Skeletal muscle satellite cell (primary cell): ENCODE results near the gene DLG1.

Experiments used
- H3K27me3 ChIP-seq: 2 replicates; pipeline ENCODE4 v1.7.0; 2013; ENCODE audit warnings: low read length; ENCODE audit not compliant: control insufficient read depth, insufficient read depth
- H3K36me3 ChIP-seq: 2 replicates; pipeline ENCODE4 v1.7.0; 2013; ENCODE audit warnings: mild to moderate bottlenecking, control low read depth, low read length; ENCODE audit not compliant: insufficient read depth
- H3K4me1 ChIP-seq: 2 replicates; pipeline ENCODE4 v1.7.0; 2013; ENCODE audit warnings: low read length; ENCODE audit not compliant: control insufficient read depth, insufficient read depth
- H3K4me2 ChIP-seq: 2 replicates; pipeline ENCODE4 v1.7.0; 2013; ENCODE audit warnings: mild to moderate bottlenecking, low read length
- H3K4me3 ChIP-seq: 2 replicates; pipeline ENCODE4 v1.7.0; 2013; ENCODE audit warnings: low read length
- H3K9ac ChIP-seq: 2 replicates; pipeline ENCODE4 v1.7.0; 2013; ENCODE audit warnings: mild to moderate bottlenecking, low read depth, low read length, moderate library complexity
- H3K9me3 ChIP-seq: replicated peaks from 2 replicates; pipeline ENCODE4 v1.7.0; 2013; ENCODE audit warnings: mild to moderate bottlenecking, control low read depth, low read length

DLG1 gene

GRCh38 chr3:197025736-197026480 is 272.5 kb downstream of the DLG1 start:
- H3K9ac ChIP-seq, result no peak overlapping the region
- H3K36me3 ChIP-seq, result no peaks in the 10 kb centered on the region
- peaks cover 30% of the 10 kb centered on the region for H3K27me3 ChIP-seq
- no peak overlapping the region for H3K4me3 ChIP-seq
- peaks cover 15% of the 10 kb centered on the region for H3K4me1 ChIP-seq
- H3K9me3 ChIP-seq, result no peaks in the 10 kb centered on the region
- no peak overlapping the region for H3K4me2 ChIP-seq

GRCh38 chr3:197024881-197025735 is 273.3 kb downstream of the DLG1 start:
- Histone ChIP-seq H3K9ac (no peak overlapping the region), H3K4me2 (no peak overlapping the region), H3K4me1 (peaks cover 11% of the 10 kb centered on the region), H3K36me3 (no peaks in the 10 kb centered on the region), H3K4me3 (no peak overlapping the region), H3K27me3 (peaks cover 32% of the 10 kb centered on the region), H3K9me3 (no peaks in the 10 kb centered on the region)

DNA sequence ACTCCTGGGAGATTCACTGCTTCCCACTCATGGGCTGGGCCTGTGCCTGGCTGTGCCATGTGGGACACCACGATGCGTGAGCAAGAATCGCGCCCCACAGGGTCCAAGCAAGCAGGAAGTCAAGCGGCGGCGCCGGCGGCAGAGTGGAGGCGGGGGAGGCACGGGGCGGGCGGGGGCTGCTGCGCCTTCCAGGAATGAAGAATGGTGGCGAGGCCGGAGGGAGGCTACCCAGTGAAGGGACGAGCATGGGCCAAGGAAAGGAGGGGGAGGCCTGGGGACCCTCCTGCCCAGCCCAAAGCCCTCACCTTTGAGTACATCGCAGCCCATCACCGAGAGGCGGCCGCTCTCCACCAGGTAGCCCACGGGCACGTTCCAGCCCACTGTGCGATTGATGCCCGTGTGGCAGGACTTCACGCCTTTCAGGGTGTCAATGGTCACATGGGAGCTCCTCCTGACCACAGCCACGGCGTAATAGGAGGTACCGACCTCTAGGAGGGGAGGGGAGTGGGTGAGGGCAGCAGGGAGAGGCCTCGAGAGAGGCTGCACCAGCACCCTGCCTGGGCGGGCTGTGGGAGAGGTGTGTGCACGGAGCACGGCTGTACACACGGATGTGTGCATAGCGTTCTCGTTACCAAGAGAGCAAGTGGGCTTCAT is 274.3 kb downstream of the DLG1 start:
- Histone ChIP-seq H3K4me3 (no peak overlapping the region), H3K9me3 (no peaks in the 10 kb centered on the region), H3K36me3 (no peaks in the 10 kb centered on the region), H3K4me1 (peaks cover 1% of the 10 kb centered on the region), H3K27me3 (peaks cover 42% of the 10 kb centered on the region), H3K4me2 (no peak overlapping the region), H3K9ac (no peak overlapping the region)

DNA sequence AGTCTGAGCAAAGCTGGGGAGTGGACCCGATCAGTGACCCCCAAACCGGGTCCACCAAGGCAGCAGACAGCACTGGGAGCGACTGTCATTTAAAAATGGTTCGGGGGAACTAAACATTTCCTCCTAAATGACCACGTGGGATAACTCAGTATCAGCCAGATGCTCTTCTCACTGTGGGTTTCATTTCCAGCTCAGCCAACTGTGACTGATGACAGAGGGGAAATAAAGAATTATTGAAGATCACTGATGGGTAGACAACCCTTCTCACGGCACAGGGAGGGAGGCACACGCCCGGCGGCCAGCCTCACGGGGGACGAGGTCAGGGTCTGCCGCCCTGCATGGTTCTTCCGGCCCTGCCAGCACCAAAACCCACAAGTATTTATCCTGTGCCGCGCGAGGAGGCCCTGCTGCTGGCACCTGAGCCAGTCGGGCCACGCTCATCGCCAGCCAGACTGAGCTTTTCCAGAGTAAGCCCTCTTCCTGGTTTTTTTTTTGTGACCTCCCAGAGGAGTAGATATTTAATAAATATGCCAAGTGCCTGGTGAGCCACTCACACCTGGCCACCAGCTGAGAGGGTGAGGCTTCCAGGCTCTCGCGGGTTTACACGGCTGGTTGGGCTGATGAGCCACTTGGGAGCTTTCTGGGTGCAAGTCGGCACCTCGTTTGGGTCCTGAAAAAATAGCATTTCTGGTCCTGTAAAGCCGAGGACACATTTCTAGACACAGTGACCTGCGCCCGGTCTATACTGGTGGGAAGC is 275.0 kb downstream of the DLG1 start:
- Histone ChIP-seq H3K9ac (no peak overlapping the region), H3K4me1 (no peaks in the 10 kb centered on the region), H3K27me3 (peaks cover 48% of the 10 kb centered on the region), H3K9me3 (no peaks in the 10 kb centered on the region), H3K36me3 (no peaks in the 10 kb centered on the region), H3K4me2 (peak overlapping the region; percentile 45), H3K4me3 (no peak overlapping the region)

GRCh38 chr3:197022405-197023231 is 275.8 kb downstream of the DLG1 start:
- no peaks in the 10 kb centered on the region for H3K9me3 ChIP-seq
- no peak overlapping the region for H3K4me3 ChIP-seq
- no peak overlapping the region for H3K4me2 ChIP-seq

DNA sequence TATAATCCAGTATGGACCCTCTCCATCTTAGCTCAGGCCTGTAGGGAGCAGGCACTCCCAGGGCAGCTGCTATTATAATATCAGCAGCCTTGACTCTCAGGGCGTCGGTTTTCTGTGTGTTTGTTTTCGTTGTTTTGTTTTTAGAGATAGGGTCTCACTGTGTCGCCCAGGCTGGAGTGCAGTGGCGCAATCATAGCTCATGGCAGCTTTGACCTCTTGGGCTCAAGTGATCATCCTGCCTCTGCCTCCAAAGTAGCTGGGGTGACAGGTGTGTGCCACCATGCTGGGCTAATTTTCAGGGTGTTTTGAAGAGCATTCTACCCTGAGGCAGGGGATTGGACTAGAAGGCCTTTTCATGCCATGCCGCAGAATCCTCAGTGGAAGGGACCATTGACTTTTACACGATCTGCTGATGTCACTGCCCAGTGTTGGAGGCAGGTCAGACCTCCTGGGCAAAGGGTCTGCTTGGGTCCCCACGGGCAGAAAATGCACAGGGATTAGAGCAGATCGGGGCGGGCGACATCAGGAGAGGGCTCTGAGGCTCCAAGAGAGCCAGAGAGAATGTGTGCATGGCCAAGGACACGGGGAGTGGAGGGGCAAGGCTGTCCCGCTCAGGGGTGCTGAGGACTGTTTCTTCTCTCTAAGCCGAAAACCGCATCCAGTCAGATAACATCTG is 276.5 kb downstream of the DLG1 start:
- Histone ChIP-seq H3K36me3 (no peaks in the 10 kb centered on the region), H3K9me3 (no peaks in the 10 kb centered on the region), H3K4me3 (no peak overlapping the region), H3K4me2 (no peak overlapping the region), H3K9ac (no peak overlapping the region), H3K4me1 (no peaks in the 10 kb centered on the region), H3K27me3 (peaks cover 48% of the 10 kb centered on the region)

More at GRCh38 chr3:197022405-197023231, 275.8 kb downstream of the DLG1 start:
- H3K36me3 ChIP-seq, result no peaks in the 10 kb centered on the region
- H3K9ac ChIP-seq, result no peak overlapping the region
- peaks cover 48% of the 10 kb centered on the region for H3K27me3 ChIP-seq
- no peaks in the 10 kb centered on the region for H3K4me1 ChIP-seq

GRCh38 chr3:197021231-197021630 is 277.2 kb downstream of the DLG1 start:
- Histone ChIP-seq H3K4me1 (no peaks in the 10 kb centered on the region), H3K27me3 (peaks cover 48% of the 10 kb centered on the region), H3K9ac (no peak overlapping the region)

DNA sequence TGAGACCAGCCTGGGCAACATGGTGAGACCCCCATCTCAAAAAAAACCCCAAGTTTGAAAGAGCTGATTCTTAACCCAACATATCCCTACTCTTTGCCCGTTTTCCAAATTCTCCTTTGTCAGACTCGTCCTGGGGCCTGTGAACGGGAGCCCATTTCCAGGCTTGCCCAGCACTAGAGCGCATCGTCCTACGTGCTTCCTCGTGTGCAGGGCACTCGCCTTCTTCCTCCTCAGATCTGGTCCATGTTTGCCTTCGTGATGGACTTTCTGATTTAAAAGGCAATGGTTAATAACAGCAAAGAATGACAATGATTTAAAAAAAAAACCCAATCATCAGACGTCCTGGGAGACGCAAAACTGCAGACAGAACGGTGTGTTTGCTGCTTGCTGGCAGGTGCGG is 278.9 kb downstream of the DLG1 start:
- Histone ChIP-seq H3K9ac (no peak overlapping the region), H3K27me3 (peaks cover 48% of the 10 kb centered on the region), H3K9me3 (no peaks in the 10 kb centered on the region), H3K36me3 (no peaks in the 10 kb centered on the region), H3K4me1 (no peaks in the 10 kb centered on the region), H3K4me2 (no peak overlapping the region), H3K4me3 (no peak overlapping the region)

More at GRCh38 chr3:197021231-197021630, 277.2 kb downstream of the DLG1 start:
- Histone ChIP-seq H3K36me3 (no peaks in the 10 kb centered on the region), H3K4me2 (no peak overlapping the region), H3K4me3 (no peak overlapping the region), H3K9me3 (no peaks in the 10 kb centered on the region)

DNA sequence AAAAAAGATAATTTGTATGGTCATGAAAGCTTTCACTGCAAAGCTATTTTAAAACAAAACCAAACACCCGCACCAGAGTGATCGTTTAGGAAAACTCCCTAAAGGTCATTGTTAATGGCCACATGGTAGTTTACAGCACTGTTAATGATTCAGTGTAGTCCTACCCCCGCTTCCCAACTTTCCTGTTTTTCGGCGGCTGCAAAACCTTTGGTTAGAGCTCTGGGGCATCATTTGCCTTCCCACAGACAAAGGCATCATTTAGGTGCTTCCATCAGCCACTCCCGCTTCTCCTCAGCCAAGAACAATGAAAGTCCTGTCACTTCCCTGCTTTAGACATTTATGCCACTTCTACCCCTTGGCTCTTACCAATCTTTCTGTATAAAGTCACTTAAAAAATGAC is 279.4 kb downstream of the DLG1 start:
- no peaks in the 10 kb centered on the region for H3K9me3 ChIP-seq
- H3K4me3 ChIP-seq, result no peak overlapping the region
- H3K4me2 ChIP-seq, result no peak overlapping the region
- no peak overlapping the region for H3K9ac ChIP-seq
- no peaks in the 10 kb centered on the region for H3K36me3 ChIP-seq
- H3K4me1 ChIP-seq, result no peaks in the 10 kb centered on the region
- peaks cover 48% of the 10 kb centered on the region for H3K27me3 ChIP-seq

- Histone ChIP-seq H3K9me3 (no peaks in the 10 kb centered on the region), H3K9ac (no peak overlapping the region)
Measured at GRCh38 chr3:197017003-197017402, 281.4 kb downstream of the DLG1 start.

More at GRCh38 chr3:197017003-197017402, 281.4 kb downstream of the DLG1 start:
- no peaks in the 10 kb centered on the region for H3K36me3 ChIP-seq
- no peak overlapping the region for H3K4me3 ChIP-seq
- no peaks in the 10 kb centered on the region for H3K4me1 ChIP-seq
- H3K27me3 ChIP-seq, result peaks cover 35% of the 10 kb centered on the region
- no peak overlapping the region for H3K4me2 ChIP-seq
